GM19025 (cell line): ENCODE data around the gene DDR1.

Experiments used
- ATAC-seq: cut with Tn5 transposase; IDR thresholded peaks from one replicate; pipeline ENCODE4 v1.9.1; 2021; ENCODE audit warnings: mild to moderate bottlenecking, low read depth, moderate library complexity; ENCODE audit not compliant: unreplicated experiment

Gene DDR1

GRCh38 chr6:30879684-30880427 lies 4.5 kb upstream of the DDR1 start:
- ATAC-seq = no peak

- ATAC-seq = no peak
Measured at GRCh38 chr6:30880698-30881252, 3.5 kb upstream of the DDR1 start.

GRCh38 chr6:30881392-30882203 lies 2.7 kb upstream of the DDR1 start:
- ATAC-seq = no peak

- no peak for ATAC-seq
Measured at GRCh38 chr6:30882204-30882758, 2.0 kb upstream of the DDR1 start.

GRCh38 chr6:30882759-30883684 lies 1.3 kb upstream of the DDR1 start:
- no peak for ATAC-seq

GRCh38 chr6:30884521-30885480 lies 482 bp downstream of the DDR1 start:
- no peak for ATAC-seq

- no peak for ATAC-seq
Measured at GRCh38 chr6:30885481-30885998, 1.2 kb downstream of the DDR1 start.

GRCh38 chr6:30885999-30886896 lies 1.9 kb downstream of the DDR1 start:
- ATAC-seq = no peak

GRCh38 chr6:30886897-30887255 lies 2.6 kb downstream of the DDR1 start:
- ATAC-seq = no peak

- no peak for ATAC-seq
Measured at GRCh38 chr6:30887901-30888815, 3.8 kb downstream of the DDR1 start.

GRCh38 chr6:30888816-30889495 lies 4.6 kb downstream of the DDR1 start:
- ATAC-seq = no peak

GRCh38 chr6:30889496-30889885 lies 5.2 kb downstream of the DDR1 start:
- no peak for ATAC-seq

- ATAC-seq = no peak
Measured at GRCh38 chr6:30889921-30890645, 5.8 kb downstream of the DDR1 start.

GRCh38 chr6:30890646-30891449 lies 6.5 kb downstream of the DDR1 start:
- ATAC-seq = no peak

- ATAC-seq = no peak
Measured at GRCh38 chr6:30891450-30891723, 7.1 kb downstream of the DDR1 start.
